Measurements from ENCODE around the gene GASK1A.

GASK1A gene

DNA sequence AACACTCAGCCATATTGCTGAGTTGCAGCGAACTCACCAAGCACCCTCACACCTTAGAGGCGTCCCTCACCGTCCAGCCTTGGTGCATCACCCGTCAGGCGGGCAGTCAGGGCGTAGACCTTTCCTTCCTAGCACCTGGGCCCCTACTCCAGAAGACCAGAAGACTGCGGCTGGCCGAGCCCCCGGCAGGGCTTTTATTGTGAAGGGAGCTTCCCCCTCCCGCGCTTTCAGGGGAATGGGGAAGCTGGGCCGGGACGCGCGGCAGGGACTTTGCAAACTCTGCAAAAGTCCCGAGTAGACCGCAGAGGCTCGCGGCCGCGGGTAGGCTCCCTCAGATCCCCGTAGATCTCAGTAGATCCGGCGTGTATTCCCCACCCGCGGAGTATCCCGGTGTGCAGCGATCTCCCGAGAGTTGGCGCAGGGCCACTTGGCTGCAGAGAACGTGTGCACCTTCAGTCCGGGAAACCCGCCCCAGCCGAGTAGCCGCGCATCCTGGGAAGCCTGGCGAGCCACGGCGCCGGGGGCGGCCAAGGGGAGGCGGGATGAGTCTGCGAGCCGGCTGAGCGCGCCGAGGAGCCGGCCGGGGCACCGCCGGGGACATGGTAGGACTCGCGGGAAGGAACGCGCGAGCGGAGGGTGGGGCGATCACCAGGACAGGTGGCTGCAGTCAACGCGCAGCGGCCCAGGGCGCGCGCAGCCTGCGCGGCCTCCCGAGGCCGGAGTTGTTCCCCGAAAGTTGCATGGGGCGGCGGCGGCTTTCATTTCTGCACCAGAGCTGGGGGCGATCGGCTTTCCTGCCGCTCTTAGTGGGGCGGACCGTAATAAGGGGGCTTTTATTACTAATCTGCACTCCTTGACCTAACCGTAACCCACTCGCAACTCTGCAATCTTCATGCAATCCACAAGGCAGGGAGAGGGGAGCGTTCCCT, at the start of gene GASK1A (continued):
- TF ChIP-seq SP7 (tag by site-specific recombination; IDR thresholded peaks at IDR 0.05), result 0 out of 2 replicates have a peak, but pooled peaks have one; percentile 29
- 0 out of 2 replicates have a peak, but pooled peaks have one; percentile 39 for TF ChIP-seq ZNF501 (tag by site-specific recombination; IDR thresholded peaks at IDR 0.05)
- TF ChIP-seq, protein P1, sequence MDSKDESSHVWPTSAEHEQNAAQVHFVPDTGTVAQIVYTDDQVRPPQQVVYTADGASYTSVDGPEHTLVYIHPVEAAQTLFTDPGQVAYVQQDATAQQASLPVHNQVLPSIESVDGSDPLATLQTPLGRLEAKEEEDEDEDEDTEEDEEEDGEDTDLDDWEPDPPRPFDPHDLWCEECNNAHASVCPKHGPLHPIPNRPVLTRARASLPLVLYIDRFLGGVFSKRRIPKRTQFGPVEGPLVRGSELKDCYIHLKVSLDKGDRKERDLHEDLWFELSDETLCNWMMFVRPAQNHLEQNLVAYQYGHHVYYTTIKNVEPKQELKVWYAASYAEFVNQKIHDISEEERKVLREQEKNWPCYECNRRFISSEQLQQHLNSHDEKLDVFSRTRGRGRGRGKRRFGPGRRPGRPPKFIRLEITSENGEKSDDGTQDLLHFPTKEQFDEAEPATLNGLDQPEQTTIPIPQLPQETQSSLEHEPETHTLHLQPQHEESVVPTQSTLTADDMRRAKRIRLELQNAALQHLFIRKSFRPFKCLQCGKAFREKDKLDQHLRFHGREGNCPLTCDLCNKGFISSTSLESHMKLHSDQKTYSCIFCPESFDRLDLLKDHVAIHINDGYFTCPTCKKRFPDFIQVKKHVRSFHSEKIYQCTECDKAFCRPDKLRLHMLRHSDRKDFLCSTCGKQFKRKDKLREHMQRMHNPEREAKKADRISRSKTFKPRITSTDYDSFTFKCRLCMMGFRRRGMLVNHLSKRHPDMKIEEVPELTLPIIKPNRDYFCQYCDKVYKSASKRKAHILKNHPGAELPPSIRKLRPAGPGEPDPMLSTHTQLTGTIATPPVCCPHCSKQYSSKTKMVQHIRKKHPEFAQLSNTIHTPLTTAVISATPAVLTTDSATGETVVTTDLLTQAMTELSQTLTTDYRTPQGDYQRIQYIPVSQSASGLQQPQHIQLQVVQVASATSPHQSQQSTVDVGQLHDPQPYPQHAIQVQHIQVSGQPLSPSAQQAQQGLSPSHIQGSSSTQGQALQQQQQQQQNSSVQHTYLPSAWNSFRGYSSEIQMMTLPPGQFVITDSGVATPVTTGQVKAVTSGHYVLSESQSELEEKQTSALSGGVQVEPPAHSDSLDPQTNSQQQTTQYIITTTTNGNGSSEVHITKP (tag by site-specific recombination; IDR thresholded peaks at IDR 0.05), result 0 out of 2 replicates have a peak, but pooled peaks have one; percentile 18
- peak; percentile 83 for TF ChIP-seq ZNF600 (tag by site-specific recombination; IDR thresholded peaks at IDR 0.05)
- peak; percentile 38; the same call in 1 of the 2 replicates for TF ChIP-seq IKZF3 (tag by site-specific recombination; IDR thresholded peaks at IDR 0.05)
- TF ChIP-seq ZNF341 (tag by site-specific recombination; IDR thresholded peaks at IDR 0.05; ENCODE audit: low read depth), result peak; percentile 28; the same call in 1 of the 2 replicates
- no peak for TF ChIP-seq ZNF48 (tag by site-specific recombination; IDR thresholded peaks at IDR 0.05)
- no peak for TF ChIP-seq ATF2 (tag by site-specific recombination; IDR thresholded peaks at IDR 0.05; ENCODE audit: low read depth)
- TF ChIP-seq GLI2 (tag by site-specific recombination; IDR thresholded peaks at IDR 0.05; ENCODE audit: borderline replicate concordance, low read depth), result no peak
- TF ChIP-seq ZNF394 (tag by site-specific recombination; IDR thresholded peaks at IDR 0.05; ENCODE audit: borderline replicate concordance), result peak; percentile 89
- TF ChIP-seq ZNF398 (tag by site-specific recombination; IDR thresholded peaks at IDR 0.05), result peak; percentile 69
- TF ChIP-seq PRDM1 (tag by site-specific recombination; IDR thresholded peaks at IDR 0.05), result 0 out of 2 replicates have a peak, but pooled peaks have one; percentile 11
- TF ChIP-seq ZBTB26 (tag by site-specific recombination; optimal IDR thresholded peaks at IDR 0.05), result peak; percentile 94
- TF ChIP-seq MYNN (tag by site-specific recombination; IDR thresholded peaks at IDR 0.05; ENCODE audit: borderline replicate concordance), result peak; percentile 100
- peak; percentile 26; the same call in 1 of the 2 replicates for TF ChIP-seq EGR2 (tag by site-specific recombination; IDR thresholded peaks at IDR 0.05; ENCODE audit: low read depth)
- no peak for TF ChIP-seq ZNF555 (tag by site-specific recombination; conservative IDR thresholded peaks at IDR 0.05)
- peak; percentile 59; the same call in 1 of the 2 replicates for TF ChIP-seq SCRT2 (tag by site-specific recombination; IDR thresholded peaks at IDR 0.05)
